Kidney (tissue), 14 donors: ENCODE results near the gene NUB1. TPM values are rescaled to one million over a fixed set of nuclear protein-coding genes. Genes with fewer than 3 reads are reported as not detected.

Experiments used
- DNase-seq, 5 donors: peaks; one replicate each; pipeline ENCODE4 v3.0.0-alpha.2; 2013 to 2020
- FAIRE-seq: peaks from 2 replicates; lab custom pipeline; 2012; peaks lifted over from hg19 to GRCh38; lab: Jason Lieb, UNC
- H3K27ac ChIP-seq, 2 donors: one replicate each; pipeline ENCODE4 v1.7.0; 2013; ENCODE audit warnings: low read depth in 2 of 2, low read length in 2 of 2, inconsistent platforms in 1 of 2
- H3K27me3 ChIP-seq: one replicate; pipeline ENCODE4 v1.7.1; 2013; ENCODE audit warnings: low read length, inconsistent platforms; ENCODE audit not compliant: control insufficient read depth, insufficient read depth
- H3K36me3 ChIP-seq, 3 donors: one replicate each; pipeline versions ENCODE4 v1.7.0 to v1.7.1; 2013; ENCODE audit warnings: low read length in 3 of 3, control low read depth in 1 of 3, inconsistent platforms in 1 of 3; ENCODE audit not compliant: insufficient read depth in 3 of 3, control insufficient read depth in 2 of 3
- H3K4me1 ChIP-seq, 3 donors: one replicate each; pipeline versions ENCODE4 v1.7.0 to v1.7.1; 2013; ENCODE audit warnings: low read length in 3 of 3, inconsistent platforms in 1 of 3, low read depth in 1 of 3; ENCODE audit not compliant: control insufficient read depth in 2 of 3, insufficient read depth in 2 of 3
- H3K4me3 ChIP-seq, 3 donors: one replicate each; pipeline versions ENCODE4 v1.7.0 to v1.8.1; 2013; ENCODE audit warnings: low read length in 3 of 3, control low read depth in 1 of 3, inconsistent platforms in 1 of 3
- H3K9ac ChIP-seq, 3 donors: one replicate each; pipeline versions ENCODE4 v1.7.0 to v1.7.1; 2013; ENCODE audit warnings: low read length in 3 of 3, control low read depth in 1 of 3, inconsistent platforms in 1 of 3
- H3K9me3 ChIP-seq, 3 donors: one replicate each; pipeline versions ENCODE4 v1.7.0 to v1.7.1; 2013; ENCODE audit warnings: low read length in 3 of 3, control low read depth in 1 of 3, inconsistent platforms in 1 of 3; ENCODE audit not compliant: control insufficient read depth in 2 of 3, insufficient read depth in 1 of 3
- intact Hi-C: fragments of 100-400 bp; cut with DNase I; formaldehyde crosslinking; loops from one replicate; pipeline ENCODE4 v1.11.1; 2022
- polyA plus RNA-seq: library from polyadenylated mRNA; stranded (reverse); fragments of 350-450 nt; fragmentation: Illumina TruSeq; extraction: RNeasy Lipid Tissue Mini Kit (QIAGEN cat#74804); gene quantifications from one replicate; pipeline ENCODE4 v1.2.3, GENCODE V29; 2014; ENCODE audit warnings: low read depth, low replicate concordance; ENCODE audit not compliant: insufficient read depth
- total RNA-seq: library from RNA; stranded (reverse); fragmentation: NEBNext Ultra II Directional; extraction: Animal tissue kit (Norgen Biotek cat#: 25700); gene quantifications from one replicate; pipeline ENCODE4 v1.2.1, GENCODE V29; 2021
- TF ChIP-seq, protein P1 (sequence below): IDR thresholded peaks from 3 replicates; pipeline ENCODE4 v1.5.1; 2012; ENCODE audit warnings: mild to moderate bottlenecking, moderate library complexity, borderline replicate concordance; ENCODE audit not compliant: insufficient read depth; ENCODE audit errors: extremely low read depth
- donor health status: control.
- donor health status: control.
- donor health status: control.
- donor health status: control.
- donor health status: control.
- donor health status: DM: yes; HTN: yes; CAD: no.
- donor health status: Normal renal cell carcinoma (clear cell type).

Gene NUB1
- total and polyA plus RNA-seq, 2 donors from 2014 or later = 32.7 to 51.8 TPM

DNA sequence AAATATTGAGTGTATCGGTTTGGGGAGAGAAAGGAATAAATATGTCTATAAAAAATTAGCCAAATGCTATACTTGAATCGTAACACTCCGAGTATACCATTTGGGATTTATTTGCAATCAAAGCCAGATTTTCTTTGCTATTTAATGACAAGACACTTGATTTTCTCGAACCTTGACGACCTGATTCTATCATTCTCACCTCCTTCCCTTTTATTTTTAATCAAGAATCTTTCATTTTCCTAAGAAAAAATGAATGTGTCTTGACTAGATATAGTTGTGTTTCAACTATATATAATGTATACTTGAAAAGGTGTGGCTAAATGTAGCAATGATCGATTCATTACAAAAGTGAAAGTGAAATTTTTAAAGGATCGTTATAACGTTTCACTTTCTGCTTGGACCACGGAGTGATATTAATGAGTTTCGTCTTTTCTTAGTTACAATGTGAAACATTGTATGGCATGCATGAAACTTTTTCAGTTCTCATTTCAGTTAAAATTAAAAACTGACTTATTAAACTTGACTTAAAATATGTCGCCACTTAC lies 562 bp downstream of the NUB1 start:
- peak overlapping the region in 1 of 2 donors; percentile 65 for H3K27ac ChIP-seq
- intact Hi-C loops = no loop called here
- no peaks in the 10 kb centered on the region for H3K9me3 ChIP-seq
- peaks cover 0 to 14% (median 6%) of the 10 kb centered on the region in 3 donors for H3K4me1 ChIP-seq
- H3K27me3 ChIP-seq = no peaks in the 10 kb centered on the region
- peak overlapping the region; percentile 67 to 89 (median 87) for H3K9ac ChIP-seq
- DNase-seq (no peak), FAIRE-seq (no peak)
- peaks cover 3 to 11% (median 6%) of the 10 kb centered on the region in 3 donors for H3K36me3 ChIP-seq
- TF ChIP-seq, protein P1, sequence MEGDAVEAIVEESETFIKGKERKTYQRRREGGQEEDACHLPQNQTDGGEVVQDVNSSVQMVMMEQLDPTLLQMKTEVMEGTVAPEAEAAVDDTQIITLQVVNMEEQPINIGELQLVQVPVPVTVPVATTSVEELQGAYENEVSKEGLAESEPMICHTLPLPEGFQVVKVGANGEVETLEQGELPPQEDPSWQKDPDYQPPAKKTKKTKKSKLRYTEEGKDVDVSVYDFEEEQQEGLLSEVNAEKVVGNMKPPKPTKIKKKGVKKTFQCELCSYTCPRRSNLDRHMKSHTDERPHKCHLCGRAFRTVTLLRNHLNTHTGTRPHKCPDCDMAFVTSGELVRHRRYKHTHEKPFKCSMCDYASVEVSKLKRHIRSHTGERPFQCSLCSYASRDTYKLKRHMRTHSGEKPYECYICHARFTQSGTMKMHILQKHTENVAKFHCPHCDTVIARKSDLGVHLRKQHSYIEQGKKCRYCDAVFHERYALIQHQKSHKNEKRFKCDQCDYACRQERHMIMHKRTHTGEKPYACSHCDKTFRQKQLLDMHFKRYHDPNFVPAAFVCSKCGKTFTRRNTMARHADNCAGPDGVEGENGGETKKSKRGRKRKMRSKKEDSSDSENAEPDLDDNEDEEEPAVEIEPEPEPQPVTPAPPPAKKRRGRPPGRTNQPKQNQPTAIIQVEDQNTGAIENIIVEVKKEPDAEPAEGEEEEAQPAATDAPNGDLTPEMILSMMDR = no peak
- peak overlapping the region; percentile 73 to 92 (median 92) for H3K4me3 ChIP-seq

DNA sequence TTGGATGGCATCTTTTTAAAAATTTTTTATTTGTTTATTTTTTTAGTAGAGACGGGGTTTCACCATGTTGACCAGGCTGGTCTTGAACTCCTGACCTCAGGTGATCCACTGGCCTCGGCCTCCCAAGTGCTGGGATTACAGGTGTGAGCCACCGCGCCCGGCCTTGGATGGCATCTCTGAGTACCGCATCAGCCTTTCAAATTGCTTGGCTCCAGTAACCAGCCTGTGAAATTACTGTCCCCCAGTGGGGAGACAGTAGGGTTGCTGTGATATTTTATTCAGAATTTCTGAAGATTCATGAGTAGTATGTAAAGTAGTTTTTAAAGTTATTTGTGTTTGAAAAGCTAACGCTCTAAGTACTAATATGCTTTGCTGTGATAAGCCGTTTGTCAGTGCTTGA lies 1.2 kb downstream of the NUB1 start:
- intact Hi-C loops = no loop called here

DNA sequence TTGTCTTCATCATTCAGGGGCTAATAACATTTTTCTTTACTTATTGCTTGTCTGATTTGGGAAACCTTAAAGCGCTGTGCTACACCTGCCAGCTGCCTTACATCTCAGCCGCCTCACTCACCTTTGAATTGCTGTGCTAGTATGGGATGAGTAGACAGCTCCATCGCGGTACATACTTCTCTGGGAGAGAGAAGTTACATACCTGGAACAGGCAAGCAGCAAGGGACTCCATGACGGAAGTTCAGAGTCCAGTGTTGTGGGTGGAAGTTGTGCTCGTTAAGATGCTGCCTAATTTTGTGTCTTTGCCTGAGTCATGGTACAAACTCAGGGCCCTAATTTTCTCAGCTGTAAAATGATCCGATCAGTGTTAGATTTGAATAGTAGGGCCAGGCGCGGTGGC lies 1.9 kb downstream of the NUB1 start:
- no peak for DNase-seq
- no peak for FAIRE-seq
- Histone ChIP-seq H3K36me3 (peaks cover 3 to 11% (median 6%) of the 10 kb centered on the region in 3 donors), H3K27me3 (no peaks in the 10 kb centered on the region), H3K9ac (no peak overlapping the region), H3K27ac (no peak overlapping the region), H3K4me3 (no peak overlapping the region), H3K9me3 (no peaks in the 10 kb centered on the region), H3K4me1 (peaks cover 0 to 14% (median 6%) of the 10 kb centered on the region in 3 donors)
- intact Hi-C loops = no loop called here
- TF ChIP-seq, protein P1 = no peak

More for the DNA sequence above, 1.2 kb downstream of the NUB1 start:
- Histone ChIP-seq H3K9me3 (no peaks in the 10 kb centered on the region), H3K36me3 (peaks cover 3 to 11% (median 6%) of the 10 kb centered on the region in 3 donors), H3K4me1 (peaks cover 0 to 14% (median 6%) of the 10 kb centered on the region in 3 donors), H3K4me3 (peak overlapping the region in 2 of 3 donors; percentile 92), H3K27ac (no peak overlapping the region), H3K27me3 (no peaks in the 10 kb centered on the region), H3K9ac (peak overlapping the region in 1 of 3 donors; percentile 87)
- TF ChIP-seq, protein P1 = no peak
- DNase-seq = no peak
- FAIRE-seq = no peak
